HL-60 (cell line): ENCODE data around the gene COL24A1.

ENCODE experiments used
- CTCF ChIP-seq: IDR thresholded peaks from one replicate; pipeline ENCODE4 v1.5.1; 2011; ENCODE audit warnings: low read length, control low read depth, inconsistent platforms; ENCODE audit not compliant: insufficient read depth
- GABPA ChIP-seq: IDR thresholded peaks from 2 replicates; pipeline ENCODE4 v1.6.1; 2012; ENCODE audit warnings: low read depth
- POLR2AphosphoS5 ChIP-seq: IDR thresholded peaks from 2 replicates; pipeline ENCODE4 v1.6.1; 2012; ENCODE audit warnings: low read depth
- TF ChIP-seq, protein P1 (sequence below): IDR thresholded peaks from 2 replicates; pipeline ENCODE4 v1.6.1; 2012; ENCODE audit warnings: low read depth; ENCODE audit not compliant: insufficient replicate concordance

- TF ChIP-seq CTCF (no peak), POLR2AphosphoS5 (no peak), GABPA (no peak)
- TF ChIP-seq, protein P1, sequence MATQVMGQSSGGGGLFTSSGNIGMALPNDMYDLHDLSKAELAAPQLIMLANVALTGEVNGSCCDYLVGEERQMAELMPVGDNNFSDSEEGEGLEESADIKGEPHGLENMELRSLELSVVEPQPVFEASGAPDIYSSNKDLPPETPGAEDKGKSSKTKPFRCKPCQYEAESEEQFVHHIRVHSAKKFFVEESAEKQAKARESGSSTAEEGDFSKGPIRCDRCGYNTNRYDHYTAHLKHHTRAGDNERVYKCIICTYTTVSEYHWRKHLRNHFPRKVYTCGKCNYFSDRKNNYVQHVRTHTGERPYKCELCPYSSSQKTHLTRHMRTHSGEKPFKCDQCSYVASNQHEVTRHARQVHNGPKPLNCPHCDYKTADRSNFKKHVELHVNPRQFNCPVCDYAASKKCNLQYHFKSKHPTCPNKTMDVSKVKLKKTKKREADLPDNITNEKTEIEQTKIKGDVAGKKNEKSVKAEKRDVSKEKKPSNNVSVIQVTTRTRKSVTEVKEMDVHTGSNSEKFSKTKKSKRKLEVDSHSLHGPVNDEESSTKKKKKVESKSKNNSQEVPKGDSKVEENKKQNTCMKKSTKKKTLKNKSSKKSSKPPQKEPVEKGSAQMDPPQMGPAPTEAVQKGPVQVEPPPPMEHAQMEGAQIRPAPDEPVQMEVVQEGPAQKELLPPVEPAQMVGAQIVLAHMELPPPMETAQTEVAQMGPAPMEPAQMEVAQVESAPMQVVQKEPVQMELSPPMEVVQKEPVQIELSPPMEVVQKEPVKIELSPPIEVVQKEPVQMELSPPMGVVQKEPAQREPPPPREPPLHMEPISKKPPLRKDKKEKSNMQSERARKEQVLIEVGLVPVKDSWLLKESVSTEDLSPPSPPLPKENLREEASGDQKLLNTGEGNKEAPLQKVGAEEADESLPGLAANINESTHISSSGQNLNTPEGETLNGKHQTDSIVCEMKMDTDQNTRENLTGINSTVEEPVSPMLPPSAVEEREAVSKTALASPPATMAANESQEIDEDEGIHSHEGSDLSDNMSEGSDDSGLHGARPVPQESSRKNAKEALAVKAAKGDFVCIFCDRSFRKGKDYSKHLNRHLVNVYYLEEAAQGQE: no peak
Measured at GRCh38 chr1:86194491-86195034, 38.0 kb upstream of the COL24A1 start.
